Activated naive CD4-positive, alpha-beta T cell treated with anti-CD3 and anti-CD28 coated beads, Interleukin-2, amount 50 U/mL, for 24 hours (primary cell): Measurements from ENCODE around the gene STARD3NL.

ENCODE experiments used
- H3K27ac Mint-ChIP-seq: one replicate; pipeline ENCODE4 v1.8.0; 2021; ENCODE audit warnings: mild to moderate bottlenecking, mixed read lengths
- H3K27me3 Mint-ChIP-seq: one replicate; pipeline ENCODE4 v1.8.0; 2021; ENCODE audit warnings: mixed read lengths
- H3K36me3 Mint-ChIP-seq: one replicate; pipeline ENCODE4 v1.8.0; 2021; ENCODE audit warnings: mixed read lengths
- H3K4me1 Mint-ChIP-seq: one replicate; pipeline ENCODE4 v1.8.0; 2021; ENCODE audit warnings: mixed read lengths
- H3K4me3 Mint-ChIP-seq: one replicate; pipeline ENCODE4 v1.8.0; 2021; ENCODE audit warnings: mild to moderate bottlenecking, mixed read lengths
- H3K9me3 Mint-ChIP-seq: one replicate; pipeline ENCODE4 v1.8.0; 2021; ENCODE audit warnings: mixed read lengths

Gene STARD3NL

GRCh38 chr7:38178004-38178694 lies at the start of gene STARD3NL:
STARD3NL (plus strand) TSS chr7:38178245; CDS start chr7:38207505, 29,260 bp downstream.
- H3K27me3 Mint-ChIP-seq = peaks cover 1% of the 10 kb centered on the region
- peak within 1 kb of the TSS; percentile 97 for H3K27ac Mint-ChIP-seq
- no peaks in the 10 kb centered on the region for H3K36me3 Mint-ChIP-seq
- peak within 1 kb of the TSS; percentile 99 for H3K4me3 Mint-ChIP-seq
- peaks cover 46% of the 10 kb centered on the region for H3K4me1 Mint-ChIP-seq
- H3K9me3 Mint-ChIP-seq = no peaks in the 10 kb centered on the region

DNA sequence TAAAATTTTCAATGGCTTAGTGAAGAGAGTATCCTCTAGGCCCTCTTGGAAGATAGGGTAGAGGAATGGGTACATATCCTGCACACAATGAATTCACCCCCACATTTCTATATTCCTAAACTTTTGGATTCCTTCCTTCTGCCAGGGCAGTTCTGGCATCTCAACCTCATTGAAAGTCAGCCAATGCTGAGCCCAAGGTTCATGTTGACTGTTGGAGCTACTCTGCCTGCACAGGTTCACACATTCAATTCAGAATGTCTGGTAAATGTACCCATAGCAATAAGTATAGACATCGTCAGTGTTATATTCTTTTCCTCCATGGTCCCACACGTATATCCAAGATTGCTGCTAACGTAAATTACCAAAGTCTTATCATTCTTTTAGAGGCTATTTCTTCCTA lies 48.9 kb upstream of the STARD3NL start:
- Mint-ChIP-seq H3K27ac (no peak overlapping the region), H3K9me3 (no peaks in the 10 kb centered on the region), H3K36me3 (no peaks in the 10 kb centered on the region), H3K4me1 (no peaks in the 10 kb centered on the region), H3K27me3 (peaks cover 15% of the 10 kb centered on the region), H3K4me3 (no peak overlapping the region)

DNA sequence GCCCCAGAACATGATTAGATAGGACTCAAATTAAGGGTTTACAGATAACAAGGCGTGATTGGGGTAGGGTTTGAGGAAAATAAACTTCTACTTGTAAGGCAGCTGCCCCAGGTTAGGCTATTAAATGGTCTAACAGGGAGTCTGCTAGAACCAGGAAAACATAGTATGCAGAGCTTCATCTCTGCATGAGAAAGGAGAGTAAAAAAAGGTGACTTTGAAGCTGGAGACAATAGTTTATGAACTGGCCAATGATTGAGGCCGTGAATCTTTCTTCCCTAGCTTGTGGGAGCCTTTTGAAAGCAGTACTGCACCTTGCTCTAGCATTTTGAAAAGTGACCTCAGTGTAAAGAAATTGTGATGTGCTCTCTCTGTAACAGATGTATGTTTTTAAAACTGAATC lies 48.5 kb upstream of the STARD3NL start:
- Mint-ChIP-seq H3K27ac (no peak overlapping the region), H3K27me3 (peaks cover 17% of the 10 kb centered on the region), H3K9me3 (no peaks in the 10 kb centered on the region), H3K4me3 (no peak overlapping the region), H3K36me3 (no peaks in the 10 kb centered on the region), H3K4me1 (no peaks in the 10 kb centered on the region)

DNA sequence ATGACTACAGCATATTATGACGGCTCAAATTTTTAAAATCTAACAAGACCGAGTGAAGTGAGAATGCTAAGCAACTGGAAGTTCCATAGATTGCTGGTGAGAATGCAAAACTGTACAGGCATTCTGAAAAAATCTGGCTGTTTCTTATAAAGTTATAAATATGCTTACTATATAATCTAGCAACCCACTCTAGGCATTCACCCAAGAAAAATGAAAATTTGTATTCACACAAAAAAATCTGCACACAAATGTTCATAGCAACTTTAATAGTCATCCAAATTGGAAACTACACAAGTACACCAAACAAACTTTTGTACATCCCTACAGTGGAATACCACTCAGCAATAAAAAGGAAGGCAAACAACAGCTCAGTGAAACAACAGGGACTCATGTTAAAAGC lies 39.9 kb upstream of the STARD3NL start:
- H3K9me3 Mint-ChIP-seq = no peaks in the 10 kb centered on the region
- no peak overlapping the region for H3K27ac Mint-ChIP-seq
- H3K4me3 Mint-ChIP-seq = no peak overlapping the region
- no peaks in the 10 kb centered on the region for H3K36me3 Mint-ChIP-seq
- peaks cover 5% of the 10 kb centered on the region for H3K27me3 Mint-ChIP-seq
- H3K4me1 Mint-ChIP-seq = no peaks in the 10 kb centered on the region

DNA sequence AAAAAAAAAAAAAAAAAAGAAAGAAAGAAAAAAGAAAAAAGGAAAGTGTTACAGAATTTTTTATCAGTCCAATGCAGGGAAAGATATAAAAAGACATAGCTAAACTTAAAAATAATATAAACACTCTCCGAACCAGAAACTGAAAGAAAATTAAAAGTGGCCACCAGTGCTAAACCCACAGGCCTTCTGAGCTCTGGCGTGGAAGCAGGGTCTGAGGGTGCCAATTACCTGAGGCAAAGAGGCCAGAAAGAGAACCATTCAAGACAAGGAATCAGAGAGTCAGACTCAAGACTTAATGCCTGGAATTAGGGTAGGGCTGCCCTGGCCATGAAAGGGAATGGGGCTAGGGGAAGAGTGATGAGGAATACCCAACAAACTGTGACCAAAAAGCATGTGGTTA lies 36.9 kb upstream of the STARD3NL start:
- no peak overlapping the region for H3K27ac Mint-ChIP-seq
- H3K4me1 Mint-ChIP-seq = no peaks in the 10 kb centered on the region
- no peak overlapping the region for H3K4me3 Mint-ChIP-seq
- no peaks in the 10 kb centered on the region for H3K36me3 Mint-ChIP-seq
- peaks cover 3% of the 10 kb centered on the region for H3K27me3 Mint-ChIP-seq
- no peaks in the 10 kb centered on the region for H3K9me3 Mint-ChIP-seq

- no peaks in the 10 kb centered on the region for H3K4me1 Mint-ChIP-seq
- peaks cover 1% of the 10 kb centered on the region for H3K27me3 Mint-ChIP-seq
- H3K9me3 Mint-ChIP-seq = no peaks in the 10 kb centered on the region
- no peak overlapping the region for H3K27ac Mint-ChIP-seq
- no peaks in the 10 kb centered on the region for H3K36me3 Mint-ChIP-seq
- H3K4me3 Mint-ChIP-seq = no peak overlapping the region
Observed at GRCh38 chr7:38142736-38143135, 35.3 kb upstream of the STARD3NL start.

GRCh38 chr7:38147005-38147404 lies 31.0 kb upstream of the STARD3NL start:
- Mint-ChIP-seq H3K4me1 (no peaks in the 10 kb centered on the region), H3K36me3 (no peaks in the 10 kb centered on the region), H3K4me3 (no peak overlapping the region), H3K27ac (no peak overlapping the region), H3K9me3 (no peaks in the 10 kb centered on the region), H3K27me3 (peaks cover 6% of the 10 kb centered on the region)

DNA sequence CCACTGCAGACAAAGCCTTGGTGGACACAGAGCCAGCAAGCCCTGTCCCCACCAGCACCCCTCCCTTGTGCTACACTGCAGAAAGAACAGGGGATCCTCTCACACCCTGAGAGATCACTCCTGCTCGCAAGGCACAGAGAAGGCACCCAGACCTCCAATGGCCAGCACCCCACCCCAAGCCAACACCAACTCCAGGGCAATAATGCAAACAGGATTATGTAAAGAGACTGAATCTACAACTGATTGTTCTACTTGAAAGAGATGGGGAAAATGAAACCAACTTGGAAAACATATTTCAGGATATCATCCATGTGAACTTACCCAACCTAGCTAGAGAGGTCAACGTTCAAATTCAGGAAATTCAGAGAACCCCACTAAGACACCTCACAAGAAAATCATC lies 26.5 kb upstream of the STARD3NL start:
- Mint-ChIP-seq H3K27me3 (peaks cover 16% of the 10 kb centered on the region), H3K4me1 (no peaks in the 10 kb centered on the region), H3K4me3 (no peak overlapping the region), H3K36me3 (peaks cover 2% of the 10 kb centered on the region), H3K9me3 (peaks cover 15% of the 10 kb centered on the region), H3K27ac (no peak overlapping the region)

DNA sequence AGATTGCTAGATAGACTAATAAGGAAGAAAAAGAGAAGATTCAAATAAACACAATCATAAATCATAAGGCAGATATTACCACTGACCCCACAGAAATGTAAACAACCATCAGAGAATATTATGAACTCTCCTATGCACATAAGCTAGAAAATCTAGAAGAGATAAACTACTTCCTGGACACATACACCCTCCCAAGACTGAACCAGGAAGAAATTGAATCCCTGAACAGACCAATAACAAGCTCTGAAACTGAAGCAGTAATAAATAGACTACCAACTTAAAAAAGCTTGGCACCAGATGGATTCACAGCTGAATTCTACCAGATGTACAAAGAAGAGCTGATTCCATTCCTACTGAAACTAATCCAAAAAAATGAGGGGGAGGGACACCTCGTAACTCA lies 24.5 kb upstream of the STARD3NL start:
- no peak overlapping the region for H3K4me3 Mint-ChIP-seq
- H3K36me3 Mint-ChIP-seq = peaks cover 2% of the 10 kb centered on the region
- H3K27ac Mint-ChIP-seq = no peak overlapping the region
- peaks cover 17% of the 10 kb centered on the region for H3K9me3 Mint-ChIP-seq
- H3K4me1 Mint-ChIP-seq = no peaks in the 10 kb centered on the region
- H3K27me3 Mint-ChIP-seq = peaks cover 15% of the 10 kb centered on the region

DNA sequence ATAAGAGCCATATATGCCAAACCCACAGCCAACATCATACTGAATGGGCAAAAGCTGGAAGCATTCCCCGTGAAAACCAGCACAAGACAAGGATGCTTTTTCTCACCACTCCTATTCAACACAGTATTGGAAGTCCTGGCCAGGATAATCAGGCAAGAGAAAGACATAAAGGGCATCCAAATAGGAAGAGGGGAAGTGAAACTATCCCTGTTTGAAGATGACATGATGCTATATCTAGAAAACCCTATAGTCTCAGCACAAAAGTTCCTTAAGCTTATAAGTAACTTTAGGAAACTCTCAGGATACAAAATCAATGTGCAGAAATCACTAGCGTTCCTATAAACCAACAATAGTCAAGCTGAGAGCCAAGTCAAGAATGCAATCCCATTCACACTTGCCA lies 23.8 kb upstream of the STARD3NL start:
- H3K4me3 Mint-ChIP-seq = no peak overlapping the region
- peaks cover 17% of the 10 kb centered on the region for H3K9me3 Mint-ChIP-seq
- peaks cover 2% of the 10 kb centered on the region for H3K36me3 Mint-ChIP-seq
- no peaks in the 10 kb centered on the region for H3K4me1 Mint-ChIP-seq
- H3K27ac Mint-ChIP-seq = no peak overlapping the region
- H3K27me3 Mint-ChIP-seq = peaks cover 15% of the 10 kb centered on the region

- Mint-ChIP-seq H3K36me3 (peaks cover 1% of the 10 kb centered on the region), H3K27me3 (peaks cover 4% of the 10 kb centered on the region), H3K4me3 (no peak overlapping the region), H3K9me3 (peaks cover 14% of the 10 kb centered on the region), H3K27ac (no peak overlapping the region), H3K4me1 (no peaks in the 10 kb centered on the region)
Observed at GRCh38 chr7:38160003-38160571, 18.0 kb upstream of the STARD3NL start.

DNA sequence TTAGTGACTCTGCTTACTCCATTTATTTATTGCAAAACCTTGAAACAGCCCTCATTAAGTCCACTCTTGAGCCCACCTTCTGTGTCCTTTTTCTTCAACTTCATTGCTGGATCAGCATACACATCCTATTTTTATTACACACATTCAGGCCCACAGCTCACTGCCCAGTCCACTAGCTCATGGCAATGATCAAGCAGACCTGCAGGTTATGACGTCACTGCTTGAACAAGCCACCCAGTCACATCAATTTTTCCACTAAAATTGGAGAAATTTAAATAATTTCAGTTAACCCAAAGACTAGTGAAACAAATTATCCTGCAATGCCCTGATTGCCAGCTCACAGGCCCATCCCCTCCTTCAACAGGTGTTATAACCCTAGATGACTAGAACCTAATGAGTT lies 16.0 kb upstream of the STARD3NL start:
- no peak overlapping the region for H3K4me3 Mint-ChIP-seq
- H3K27ac Mint-ChIP-seq = no peak overlapping the region
- H3K9me3 Mint-ChIP-seq = no peaks in the 10 kb centered on the region
- H3K4me1 Mint-ChIP-seq = no peaks in the 10 kb centered on the region
- peaks cover 3% of the 10 kb centered on the region for H3K27me3 Mint-ChIP-seq
- no peaks in the 10 kb centered on the region for H3K36me3 Mint-ChIP-seq

DNA sequence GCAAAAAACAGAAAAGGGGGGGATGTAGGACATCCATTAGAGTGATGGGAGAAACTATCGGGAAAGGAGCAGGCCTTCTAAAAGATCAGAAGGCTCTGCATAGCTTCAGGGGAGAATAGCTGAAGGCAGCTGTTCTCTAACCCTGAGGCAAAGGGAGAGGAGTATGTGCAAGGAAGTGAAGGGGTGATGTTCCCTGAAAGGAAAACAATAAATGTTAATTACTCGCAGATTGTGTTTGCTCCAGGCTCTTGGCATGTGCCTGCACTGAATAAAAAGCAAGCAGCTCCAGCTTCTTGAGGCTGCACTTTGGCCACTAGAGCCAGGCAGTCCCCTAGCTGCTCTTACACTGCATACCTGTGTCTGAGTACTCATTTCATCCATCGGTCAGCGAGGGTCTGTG lies 14.4 kb upstream of the STARD3NL start:
- H3K9me3 Mint-ChIP-seq = no peaks in the 10 kb centered on the region
- no peak overlapping the region for H3K27ac Mint-ChIP-seq
- H3K36me3 Mint-ChIP-seq = no peaks in the 10 kb centered on the region
- H3K27me3 Mint-ChIP-seq = peaks cover 3% of the 10 kb centered on the region
- peaks cover 4% of the 10 kb centered on the region for H3K4me1 Mint-ChIP-seq
- H3K4me3 Mint-ChIP-seq = no peak overlapping the region

GRCh38 chr7:38168890-38169570 lies 9.0 kb upstream of the STARD3NL start:
- Mint-ChIP-seq H3K27ac (no peak overlapping the region), H3K36me3 (no peaks in the 10 kb centered on the region), H3K4me1 (peaks cover 13% of the 10 kb centered on the region), H3K4me3 (no peak overlapping the region), H3K9me3 (peaks cover 5% of the 10 kb centered on the region), H3K27me3 (peaks cover 10% of the 10 kb centered on the region)

GRCh38 chr7:38169847-38170246 lies 8.2 kb upstream of the STARD3NL start:
- Mint-ChIP-seq H3K36me3 (no peaks in the 10 kb centered on the region), H3K4me3 (no peak overlapping the region), H3K4me1 (peaks cover 13% of the 10 kb centered on the region), H3K27me3 (peaks cover 8% of the 10 kb centered on the region), H3K27ac (no peak overlapping the region), H3K9me3 (peaks cover 5% of the 10 kb centered on the region)

DNA sequence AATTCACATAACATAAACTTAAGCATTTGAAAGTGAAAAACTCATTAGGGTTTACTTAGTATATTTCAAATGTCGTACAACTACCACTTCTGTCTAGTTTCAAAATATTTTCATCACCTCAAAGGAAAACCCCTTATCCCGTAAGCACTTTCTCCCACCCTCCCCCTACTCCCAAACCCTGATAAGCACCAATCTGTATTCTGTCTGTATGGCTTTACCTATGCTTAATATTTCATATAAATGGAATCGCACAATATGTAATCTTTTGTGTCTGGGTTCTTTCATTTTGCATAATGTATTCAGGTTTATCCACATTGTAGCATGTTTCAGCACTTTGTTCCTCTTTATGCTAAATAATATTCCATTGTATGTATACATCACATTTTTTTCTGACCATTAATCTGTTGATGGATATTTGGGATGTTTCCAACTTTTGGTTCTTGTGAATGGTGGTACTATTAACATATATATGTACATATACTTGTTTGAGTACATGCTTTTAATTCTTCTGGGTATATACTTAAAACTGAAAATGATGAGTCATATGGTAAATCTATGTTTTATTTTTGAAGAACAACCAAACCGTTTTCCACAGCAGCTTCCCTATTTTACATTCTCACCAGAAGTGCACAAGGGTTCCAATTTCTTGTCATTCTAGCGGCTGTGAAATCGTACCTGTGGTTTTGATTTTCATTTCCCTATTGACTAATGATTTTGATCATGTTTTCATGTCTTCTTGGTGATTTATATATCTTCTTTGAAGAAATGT lies 6.2 kb upstream of the STARD3NL start:
- H3K4me1 Mint-ChIP-seq = peaks cover 13% of the 10 kb centered on the region
- H3K4me3 Mint-ChIP-seq = no peak overlapping the region

More for the DNA sequence above, 6.2 kb upstream of the STARD3NL start:
- Mint-ChIP-seq H3K36me3 (no peaks in the 10 kb centered on the region), H3K27ac (no peak overlapping the region), H3K27me3 (peaks cover 8% of the 10 kb centered on the region), H3K9me3 (peaks cover 5% of the 10 kb centered on the region)
